ENCODE results near the gene UBTD2.

The UBTD2 gene

DNA sequence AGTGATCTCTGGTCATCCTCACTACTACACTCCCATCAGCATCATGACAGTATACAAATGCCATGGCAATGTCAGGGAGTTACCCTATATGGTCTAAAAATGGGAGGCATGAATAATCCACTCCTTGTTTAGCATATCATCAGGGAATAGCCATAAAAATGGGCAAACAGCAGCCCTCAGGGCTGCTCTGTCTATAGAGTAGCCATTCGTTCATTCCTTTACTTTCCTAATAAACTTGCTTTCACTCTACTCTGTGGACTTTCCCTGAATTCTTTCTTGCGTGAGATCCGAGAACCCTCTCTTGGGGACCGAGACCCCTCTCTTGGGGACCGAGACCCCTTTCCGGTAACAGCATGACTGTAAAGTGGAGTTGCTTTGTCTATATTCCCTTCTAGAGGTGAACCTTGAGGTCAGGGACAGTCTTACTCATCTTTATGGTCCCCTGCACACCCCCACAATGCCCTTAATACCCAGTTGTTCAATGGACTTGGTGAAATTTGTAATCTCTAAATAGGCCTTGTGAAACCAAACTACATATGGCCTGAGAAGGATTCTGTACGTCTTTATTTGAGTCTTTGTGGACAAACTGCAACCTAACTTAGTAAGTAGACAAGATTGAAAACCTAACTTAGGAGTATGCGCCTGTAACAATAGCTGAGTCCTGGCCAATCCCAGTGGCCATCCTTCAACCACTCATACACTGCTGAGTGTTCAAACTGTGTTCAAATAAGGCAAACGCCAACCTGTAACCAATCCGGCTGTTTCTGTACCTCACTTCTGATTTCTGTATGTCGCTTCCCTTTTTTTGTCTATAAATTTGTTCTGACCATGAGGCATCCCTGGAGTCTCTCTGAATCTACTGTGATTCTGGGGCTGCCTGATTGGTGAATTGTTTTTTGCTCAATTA lies 32.3 kb upstream of the UBTD2 start:
- Histone ChIP-seq H3K4me1 (no peaks in the 10 kb centered on the region; the same call in 1 of the 2 replicates), H3K4me3 (ENCODE audit: low read depth, low read length) (no peak overlapping the region), H3K27me3 (no peaks in the 10 kb centered on the region), H3K36me3 (no peaks in the 10 kb centered on the region), H3K9me3 (no peaks in the 10 kb centered on the region)
- DNase-seq: no peak
- TF ChIP-seq CTCF (IDR thresholded peaks at IDR 0.05; ENCODE audit: low read depth, low read length): no peak

DNA sequence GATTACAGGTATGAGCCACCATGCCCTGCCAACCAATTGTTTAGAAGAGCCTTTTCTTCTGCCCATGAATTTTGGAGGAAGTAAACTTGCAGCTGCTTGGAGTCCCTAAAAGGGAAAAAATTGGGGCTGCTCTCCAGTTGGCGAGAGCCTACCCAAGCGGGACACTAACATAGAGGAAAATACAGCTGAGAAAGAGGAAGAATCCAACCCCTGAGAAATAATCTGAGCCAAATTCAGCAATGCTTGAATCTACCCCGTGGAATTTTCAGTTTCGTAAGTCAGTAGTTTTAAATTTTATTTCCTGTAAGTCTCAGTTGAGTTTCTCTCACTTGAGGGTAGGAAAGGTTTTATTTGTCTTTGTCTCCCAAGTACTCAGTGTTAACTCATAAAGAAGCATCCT lies 30.4 kb upstream of the UBTD2 start:
- no peak for TF ChIP-seq CTCF (IDR thresholded peaks at IDR 0.05; ENCODE audit: low read depth, low read length)
- Histone ChIP-seq H3K36me3 (no peaks in the 10 kb centered on the region), H3K27me3 (no peaks in the 10 kb centered on the region), H3K4me3 (ENCODE audit: low read depth, low read length) (no peak overlapping the region), H3K4me1 (no peaks in the 10 kb centered on the region; the same call in 1 of the 2 replicates), H3K9me3 (no peaks in the 10 kb centered on the region)
- no peak for DNase-seq

DNA sequence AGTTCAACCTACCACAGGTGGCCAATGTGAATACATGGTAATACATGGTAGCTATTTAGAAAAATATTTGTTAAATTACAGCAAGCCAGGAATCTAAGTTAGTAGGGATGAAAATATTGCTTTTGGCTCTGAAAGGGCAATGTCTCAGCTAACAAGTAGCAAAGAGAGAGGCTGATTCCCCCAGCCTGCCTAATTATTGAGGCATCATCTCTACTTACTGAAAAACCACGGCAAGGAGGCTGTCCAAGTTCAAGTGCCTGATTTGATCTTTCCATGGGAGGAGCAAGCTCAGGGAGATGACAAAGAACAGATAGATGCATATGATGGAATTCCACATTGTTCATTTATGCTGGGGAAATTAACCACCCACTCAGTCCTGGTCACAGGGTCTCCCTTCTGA lies 28.7 kb upstream of the UBTD2 start:
- Histone ChIP-seq H3K4me3 (ENCODE audit: low read depth, low read length) (no peak overlapping the region), H3K27me3 (no peaks in the 10 kb centered on the region), H3K9me3 (no peaks in the 10 kb centered on the region), H3K36me3 (no peaks in the 10 kb centered on the region), H3K4me1 (no peaks in the 10 kb centered on the region; the same call in 1 of the 2 replicates)
- no peak for DNase-seq
- no peak for TF ChIP-seq CTCF (IDR thresholded peaks at IDR 0.05; ENCODE audit: low read depth, low read length)

DNA sequence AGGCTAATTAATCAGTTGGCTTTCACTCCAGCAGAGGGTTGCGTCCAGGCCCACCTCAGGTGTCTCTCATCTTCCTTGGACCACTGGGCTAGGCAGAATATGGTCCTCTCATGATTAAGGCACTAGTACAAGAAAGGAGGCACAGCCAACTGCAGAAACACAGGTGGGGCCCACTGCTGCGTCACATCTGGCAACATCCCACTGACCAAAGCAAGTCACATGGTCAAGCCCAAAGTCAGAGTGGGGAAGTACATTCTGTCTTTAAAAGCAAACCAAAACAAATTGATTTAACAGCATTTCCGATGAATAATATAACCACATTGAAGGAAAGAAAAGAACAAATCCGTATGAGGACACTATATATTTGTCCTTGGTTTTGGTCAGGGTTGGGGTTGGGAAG lies 28.0 kb upstream of the UBTD2 start:
- no peaks in the 10 kb centered on the region for H3K9me3 ChIP-seq
- no peak for DNase-seq
- no peak overlapping the region for H3K4me3 ChIP-seq (ENCODE audit: low read depth, low read length)
- H3K4me1 ChIP-seq: no peaks in the 10 kb centered on the region; the same call in 1 of the 2 replicates
- no peak for TF ChIP-seq CTCF (IDR thresholded peaks at IDR 0.05; ENCODE audit: low read depth, low read length)
- H3K27me3 ChIP-seq: no peaks in the 10 kb centered on the region
- no peaks in the 10 kb centered on the region for H3K36me3 ChIP-seq

DNA sequence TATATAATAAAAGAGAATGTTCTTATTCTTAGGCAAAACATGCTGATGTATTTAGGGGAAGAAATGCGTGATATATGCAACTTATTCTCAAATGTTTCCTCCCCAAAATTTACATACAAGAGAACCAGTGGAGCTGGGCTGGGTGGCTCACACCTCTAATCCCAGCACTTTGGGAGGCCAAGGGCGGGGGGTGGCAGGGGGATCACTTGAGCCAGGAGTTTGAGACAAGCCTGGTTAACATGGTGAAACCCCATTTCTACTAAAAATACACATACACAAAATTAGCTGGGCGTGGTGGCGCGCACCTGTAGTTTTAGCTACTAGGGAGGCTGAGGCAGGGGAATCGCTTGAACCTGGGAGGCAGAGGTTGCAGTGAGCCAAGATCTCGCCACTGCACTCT lies 27.5 kb upstream of the UBTD2 start:
- Histone ChIP-seq H3K4me3 (ENCODE audit: low read depth, low read length) (no peak overlapping the region), H3K36me3 (no peaks in the 10 kb centered on the region), H3K4me1 (no peaks in the 10 kb centered on the region; the same call in 1 of the 2 replicates), H3K27me3 (no peaks in the 10 kb centered on the region), H3K9me3 (no peaks in the 10 kb centered on the region)
- no peak for TF ChIP-seq CTCF (IDR thresholded peaks at IDR 0.05; ENCODE audit: low read depth, low read length)
- no peak for DNase-seq

DNA sequence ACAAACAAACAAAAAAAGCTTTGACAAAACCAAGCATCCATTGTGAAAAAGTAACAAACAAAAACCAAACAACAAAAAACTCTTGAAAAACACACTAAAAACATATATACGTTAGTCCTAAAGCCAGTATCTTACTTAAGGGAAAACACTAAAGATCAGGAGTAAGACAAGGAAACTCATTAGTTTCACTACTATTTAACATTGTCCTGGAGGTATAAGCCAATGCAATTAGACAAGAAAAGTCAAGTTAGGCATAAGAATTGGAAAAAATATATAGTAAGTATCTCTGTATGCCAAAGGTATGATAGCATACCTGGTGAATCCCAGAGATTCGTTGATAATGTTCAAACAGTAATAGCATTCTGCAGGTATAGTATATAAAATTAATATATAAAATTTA lies 21.8 kb upstream of the UBTD2 start:
- H3K4me1 ChIP-seq: no peaks in the 10 kb centered on the region
- DNase-seq: no peak
- H3K9me3 ChIP-seq: no peaks in the 10 kb centered on the region
- H3K4me3 ChIP-seq (ENCODE audit: low read depth, low read length): no peak overlapping the region
- no peak for TF ChIP-seq CTCF (IDR thresholded peaks at IDR 0.05; ENCODE audit: low read depth, low read length)
- H3K27me3 ChIP-seq: no peaks in the 10 kb centered on the region
- no peaks in the 10 kb centered on the region for H3K36me3 ChIP-seq
